Aorta (tissue), 5 donors: ENCODE measurements around the gene ZFHX3. TPM values are rescaled to one million over a fixed set of nuclear protein-coding genes. Genes with fewer than 3 reads are reported as not detected.
A peak's percentile ranks its signal among the peaks of the same experiment; 100 is the strongest.

Experiments used
- ATAC-seq: fragments of 200-7000 bp; cut with Tn5 transposase; one replicate; pipeline ENCODE4 v1.9.1; 2022; ENCODE audit warnings: moderate library complexity; ENCODE audit not compliant: low FRiP score
- DNase-seq, 2 donors: peaks; one replicate each; pipeline ENCODE4 v3.0.0-alpha.2; 2020
- H3K27ac ChIP-seq, 2 donors: one replicate each; pipeline ENCODE4 v1.5.1; 2013; ENCODE audit warnings: low read length in 2 of 2, mild to moderate bottlenecking in 2 of 2, moderate library complexity in 2 of 2, control low read depth in 1 of 2, inconsistent platforms in 1 of 2, low read depth in 1 of 2
- H3K27me3 ChIP-seq, 2 donors: one replicate each; pipeline ENCODE4 v1.6.1; 2013; ENCODE audit warnings: control low read depth in 1 of 2, low read length in 1 of 2, mild to moderate bottlenecking in 1 of 2, moderate library complexity in 1 of 2; ENCODE audit not compliant: insufficient read depth in 2 of 2, control insufficient read depth in 1 of 2
- H3K36me3 ChIP-seq, 2 donors: one replicate each; pipeline ENCODE4 v1.6.1; 2013; ENCODE audit warnings: control low read depth in 1 of 2, low read length in 1 of 2, mild to moderate bottlenecking in 1 of 2; ENCODE audit not compliant: insufficient read depth in 2 of 2, control insufficient read depth in 1 of 2
- H3K4me1 ChIP-seq, 2 donors: one replicate each; pipeline ENCODE4 v1.6.1; 2013; ENCODE audit warnings: low read length in 2 of 2, control low read depth in 1 of 2, mild to moderate bottlenecking in 1 of 2, moderate library complexity in 1 of 2; ENCODE audit not compliant: insufficient read depth in 2 of 2, control insufficient read depth in 1 of 2
- H3K4me3 ChIP-seq, 2 donors: one replicate each; pipeline ENCODE4 v1.5.1; 2013; ENCODE audit warnings: low read length in 2 of 2, control low read depth in 1 of 2, mild to moderate bottlenecking in 1 of 2
- H3K9me3 ChIP-seq: one replicate; pipeline ENCODE4 v1.6.1; 2013; ENCODE audit warnings: mild to moderate bottlenecking, low read length; ENCODE audit not compliant: control insufficient read depth
- WGBS, 2 donors: extraction: QIAGEN DNeasy Blood & Tissue Kit; methylation state at CpG; one replicate each; pipeline ENCODE4 v1.1.7; 2013; 5-methylcytosine and 5-hydroxymethylcytosine counted together
- intact Hi-C, 2 donors: fragments of 100-400 bp; cut with DNase I; formaldehyde crosslinking; loops; one replicate each; pipeline versions ENCODE4 v1.14.2 to v1.15.0; 2022
- polyA plus RNA-seq, 2 donors: library from polyadenylated mRNA; stranded (reverse); fragments of 200-250 nt; gene quantifications; one replicate each; pipeline ENCODE4 v1.2.3, GENCODE V29; 2013
- total RNA-seq, 2 donors: library from RNA; stranded (reverse); fragmentation: NEBNext Ultra II Directional; extraction: Animal tissue kit (Norgen Biotek cat#: 25700); gene quantifications; one replicate each; pipeline ENCODE4 v1.2.1, GENCODE V29; 2021
- donor health status: healthy with polysubstance abuse.
- donor health status: Bipolar disorder and iron deficiency.
- donor health status: DM: no; HTN: no; CAD: no.
- donor health status: DM: no; HTN: no; CAD: no.
- donor health status: DM: yes; HTN: yes; CAD: no.

The ZFHX3 gene
- total and polyA plus RNA-seq, 4 donors = 4.3 to 96.9 (median 37.7) TPM

- H3K27ac ChIP-seq = no peak overlapping the region
- no peaks in the 10 kb centered on the region for H3K27me3 ChIP-seq
- no peak for DNase-seq
- H3K4me3 ChIP-seq = no peak overlapping the region
- intact Hi-C loops = no loop called here
- ATAC-seq = no peak
- no peaks in the 10 kb centered on the region for H3K36me3 ChIP-seq
- no peaks in the 10 kb centered on the region for H3K9me3 ChIP-seq
- WGBS, 2 donors = 87 to 88% methylated on average over 7 of the region's 7 CpGs
- peaks cover 6 to 10% of the 10 kb centered on the region in 2 donors for H3K4me1 ChIP-seq
These were observed 105.9 kb downstream of the ZFHX3 start for GRCh38 chr16:72942021-72942420.

- Histone ChIP-seq H3K27me3 (no peaks in the 10 kb centered on the region), H3K4me1 (peaks cover 5 to 10% of the 10 kb centered on the region in 2 donors), H3K9me3 (no peaks in the 10 kb centered on the region), H3K36me3 (no peaks in the 10 kb centered on the region), H3K4me3 (no peak overlapping the region), H3K27ac (no peak overlapping the region)
- intact Hi-C loops = no loop called here
- DNase-seq (no peak), ATAC-seq (no peak)
- WGBS, 2 donors = 86 to 88% methylated on average over 5 of the region's 5 CpGs
These were observed 107.0 kb downstream of the ZFHX3 start for GRCh38 chr16:72940886-72941285.

- Histone ChIP-seq H3K4me3 (no peak overlapping the region), H3K9me3 (no peaks in the 10 kb centered on the region), H3K27me3 (no peaks in the 10 kb centered on the region), H3K36me3 (no peaks in the 10 kb centered on the region), H3K27ac (peak overlapping the region in 1 of 2 donors; percentile 95), H3K4me1 (peaks cover 5 to 10% of the 10 kb centered on the region in 2 donors)
- intact Hi-C loops = loop anchor here (2.0 to 5.0 kb wide), 4 partner anchors 90 to 113 kb away; no protein-coding TSS in a partner anchor
- 16 to 19% methylated on average over 10 of the region's 10 CpGs for WGBS, 2 donors
- ATAC-seq = peak; percentile 65
- no peak for DNase-seq
These were observed 108.7 kb downstream of the ZFHX3 start for GRCh38 chr16:72939247-72939646.

- WGBS, 2 donors = 0 to 1% methylated on average over 7 of the region's 7 CpGs
- no peaks in the 10 kb centered on the region for H3K9me3 ChIP-seq
- DNase-seq (peak; percentile 93 to 96), ATAC-seq (peak; percentile 92)
- no peak overlapping the region for H3K4me3 ChIP-seq
- H3K27me3 ChIP-seq = no peaks in the 10 kb centered on the region
- H3K27ac ChIP-seq = peak overlapping the region; percentile 47 to 96
- intact Hi-C loops = loop anchor here (2.0 to 5.0 kb wide), 4 partner anchors 90 to 114 kb away; no protein-coding TSS in a partner anchor
- H3K4me1 ChIP-seq = peaks cover 5 to 10% of the 10 kb centered on the region in 2 donors
- no peaks in the 10 kb centered on the region for H3K36me3 ChIP-seq
These were observed 109.1 kb downstream of the ZFHX3 start for GRCh38 chr16:72938795-72939164.

GRCh38 chr16:72937916-72938794 lies 109.8 kb downstream of the ZFHX3 start:
- ATAC-seq (no peak), DNase-seq (no peak)
- WGBS, 2 donors = 36 to 45% methylated on average over 22 of the region's 22 CpGs
- Histone ChIP-seq H3K4me3 (no peak overlapping the region), H3K9me3 (no peaks in the 10 kb centered on the region), H3K27ac (peak overlapping the region; percentile 47 to 96), H3K27me3 (no peaks in the 10 kb centered on the region), H3K36me3 (no peaks in the 10 kb centered on the region), H3K4me1 (peaks cover 5 to 10% of the 10 kb centered on the region in 2 donors)
- intact Hi-C loops = loop anchor here (2.0 to 5.0 kb wide), 4 partner anchors 89 to 114 kb away; no protein-coding TSS in a partner anchor

GRCh38 chr16:72937360-72937759 lies 110.6 kb downstream of the ZFHX3 start:
- Histone ChIP-seq H3K9me3 (no peaks in the 10 kb centered on the region), H3K27ac (peak overlapping the region in 1 of 2 donors; percentile 22), H3K4me1 (peaks cover 5 to 10% of the 10 kb centered on the region in 2 donors), H3K36me3 (no peaks in the 10 kb centered on the region), H3K27me3 (no peaks in the 10 kb centered on the region), H3K4me3 (no peak overlapping the region)
- no peak for DNase-seq
- no peak for ATAC-seq
- intact Hi-C loops = loop anchor here (5.0 kb wide), 3 partner anchors 90 to 115 kb away; no protein-coding TSS in a partner anchor
- 79 to 84% methylated on average over 8 to 9 of the region's 9 CpGs for WGBS, 2 donors

GRCh38 chr16:72936408-72936807 lies 111.5 kb downstream of the ZFHX3 start:
- Histone ChIP-seq H3K9me3 (no peaks in the 10 kb centered on the region), H3K4me3 (no peak overlapping the region), H3K27me3 (no peaks in the 10 kb centered on the region), H3K36me3 (no peaks in the 10 kb centered on the region), H3K27ac (peak overlapping the region in 1 of 2 donors; percentile 8), H3K4me1 (peaks cover 5 to 10% of the 10 kb centered on the region in 2 donors)
- DNase-seq (no peak), ATAC-seq (no peak)
- WGBS, 2 donors = 66 to 76% methylated on average over 2 of the region's 2 CpGs
- intact Hi-C loops = loop anchor here (5.0 kb wide), 3 partner anchors 89 to 116 kb away; no protein-coding TSS in a partner anchor

- Histone ChIP-seq H3K27ac (peak overlapping the region in 1 of 2 donors; percentile 8), H3K27me3 (no peaks in the 10 kb centered on the region), H3K4me1 (peaks cover 5 to 10% of the 10 kb centered on the region in 2 donors), H3K9me3 (no peaks in the 10 kb centered on the region), H3K4me3 (no peak overlapping the region), H3K36me3 (no peaks in the 10 kb centered on the region)
- DNase-seq (no peak), ATAC-seq (no peak)
- WGBS, 2 donors = 26 to 31% methylated on average over 6 of the region's 6 CpGs
- intact Hi-C loops = loop anchor here (5.0 kb wide), 3 partner anchors 89 to 116 kb away; no protein-coding TSS in a partner anchor
These were observed 112.0 kb downstream of the ZFHX3 start for GRCh38 chr16:72935896-72936295.
